Osteocyte (in vitro differentiated cells): ENCODE measurements around the gene CRTC3. TPM values are rescaled to one million over a fixed set of nuclear protein-coding genes. Genes with fewer than 3 reads are reported as not detected.

Source experiments
- DNase-seq: peaks from one replicate; pipeline ENCODE4 v3.0.0; 2021; ENCODE audit warnings: mixed read lengths; ENCODE audit not compliant: unreplicated experiment; ENCODE audit errors: extremely low spot score
- H3K27ac Mint-ChIP-seq: one replicate; pipeline ENCODE4 v1.8.0; 2021; ENCODE audit warnings: mild to moderate bottlenecking, mixed read lengths; ENCODE audit not compliant: unreplicated experiment
- H3K27me3 Mint-ChIP-seq: one replicate; pipeline ENCODE4 v1.8.0; 2021; ENCODE audit warnings: mixed read lengths; ENCODE audit not compliant: unreplicated experiment
- H3K36me3 Mint-ChIP-seq: one replicate; pipeline ENCODE4 v1.8.0; 2021; ENCODE audit warnings: mixed read lengths; ENCODE audit not compliant: unreplicated experiment
- H3K4me1 Mint-ChIP-seq: one replicate; pipeline ENCODE4 v1.8.0; 2021; ENCODE audit warnings: mixed read lengths; ENCODE audit not compliant: unreplicated experiment
- H3K4me3 Mint-ChIP-seq: one replicate; pipeline ENCODE4 v1.8.0; 2021; ENCODE audit warnings: mild to moderate bottlenecking, moderate library complexity, mixed read lengths; ENCODE audit not compliant: unreplicated experiment
- H3K9me3 Mint-ChIP-seq: one replicate; pipeline ENCODE4 v1.8.0; 2021; ENCODE audit warnings: mixed read lengths; ENCODE audit not compliant: unreplicated experiment
- total RNA-seq: library from RNA; stranded (reverse); gene quantifications from 2 replicates; pipeline ENCODE4 v1.2.1, GENCODE V29; 2021
- TF ChIP-seq, protein P1 (sequence below): fragments of 200-600 bp; sonication (generic); IDR thresholded peaks from 2 replicates; pipeline ENCODE4 v1.5.0; 2021; ENCODE audit warnings: antibody characterized with exemption, mild to moderate bottlenecking, moderate library complexity

Gene CRTC3
- total RNA-seq, 1 donor from 2014 or later, result 48.6 TPM

DNA sequence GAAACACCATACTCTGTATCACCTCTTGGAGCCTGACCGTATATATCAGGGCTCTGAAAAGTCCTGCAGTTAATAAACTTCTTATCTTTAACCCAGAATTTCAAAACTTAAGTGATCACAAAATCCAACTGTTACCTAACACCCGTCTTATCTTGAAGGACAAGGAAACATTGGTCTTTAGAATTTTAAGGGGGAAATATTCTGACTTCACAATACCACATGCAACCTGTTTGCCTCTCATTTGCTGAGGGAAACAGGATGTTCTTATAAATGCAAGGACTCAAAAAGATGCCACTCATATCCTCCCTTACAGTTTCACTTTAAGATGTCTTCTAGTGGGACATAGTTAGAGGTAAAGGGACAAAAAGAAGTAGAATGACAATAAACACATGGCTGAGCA is 67.9 kb downstream of the CRTC3 start:
- DNase-seq, result no peak
- Mint-ChIP-seq H3K9me3 (no peaks in the 10 kb centered on the region), H3K4me3 (no peak overlapping the region), H3K4me1 (peaks cover 17% of the 10 kb centered on the region), H3K36me3 (peaks cover 35% of the 10 kb centered on the region), H3K27me3 (no peaks in the 10 kb centered on the region), H3K27ac (no peak overlapping the region)
- TF ChIP-seq, protein P1, sequence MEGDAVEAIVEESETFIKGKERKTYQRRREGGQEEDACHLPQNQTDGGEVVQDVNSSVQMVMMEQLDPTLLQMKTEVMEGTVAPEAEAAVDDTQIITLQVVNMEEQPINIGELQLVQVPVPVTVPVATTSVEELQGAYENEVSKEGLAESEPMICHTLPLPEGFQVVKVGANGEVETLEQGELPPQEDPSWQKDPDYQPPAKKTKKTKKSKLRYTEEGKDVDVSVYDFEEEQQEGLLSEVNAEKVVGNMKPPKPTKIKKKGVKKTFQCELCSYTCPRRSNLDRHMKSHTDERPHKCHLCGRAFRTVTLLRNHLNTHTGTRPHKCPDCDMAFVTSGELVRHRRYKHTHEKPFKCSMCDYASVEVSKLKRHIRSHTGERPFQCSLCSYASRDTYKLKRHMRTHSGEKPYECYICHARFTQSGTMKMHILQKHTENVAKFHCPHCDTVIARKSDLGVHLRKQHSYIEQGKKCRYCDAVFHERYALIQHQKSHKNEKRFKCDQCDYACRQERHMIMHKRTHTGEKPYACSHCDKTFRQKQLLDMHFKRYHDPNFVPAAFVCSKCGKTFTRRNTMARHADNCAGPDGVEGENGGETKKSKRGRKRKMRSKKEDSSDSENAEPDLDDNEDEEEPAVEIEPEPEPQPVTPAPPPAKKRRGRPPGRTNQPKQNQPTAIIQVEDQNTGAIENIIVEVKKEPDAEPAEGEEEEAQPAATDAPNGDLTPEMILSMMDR, result no peak

DNA sequence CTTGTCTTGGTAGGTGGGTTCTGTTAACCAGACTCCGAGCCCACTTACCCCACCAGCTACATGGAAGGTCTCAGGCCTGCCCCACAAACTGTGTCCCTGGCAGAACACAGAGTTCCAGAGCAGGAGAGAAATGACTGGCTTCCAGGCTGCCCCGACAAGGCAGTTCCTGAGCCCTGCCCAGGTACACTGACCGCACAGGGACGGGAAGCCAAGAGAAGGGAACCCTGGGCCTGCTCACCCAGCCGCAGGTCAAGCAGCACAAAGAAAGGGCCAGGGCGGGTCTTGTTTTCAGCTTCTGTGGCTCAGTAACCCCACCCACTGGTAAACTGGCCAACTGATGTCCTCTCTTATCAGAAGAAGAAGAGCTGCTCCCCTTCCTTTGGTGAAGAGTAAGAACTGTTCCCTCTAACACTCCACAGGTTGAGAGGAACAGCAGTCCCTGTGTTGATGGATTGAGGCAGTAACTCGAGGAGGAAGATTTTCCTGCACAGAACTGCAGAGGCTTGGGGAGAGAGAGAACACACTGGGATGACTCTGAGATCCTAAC is 68.4 kb downstream of the CRTC3 start:
- peaks cover 13% of the 10 kb centered on the region for H3K4me1 Mint-ChIP-seq

DNA sequence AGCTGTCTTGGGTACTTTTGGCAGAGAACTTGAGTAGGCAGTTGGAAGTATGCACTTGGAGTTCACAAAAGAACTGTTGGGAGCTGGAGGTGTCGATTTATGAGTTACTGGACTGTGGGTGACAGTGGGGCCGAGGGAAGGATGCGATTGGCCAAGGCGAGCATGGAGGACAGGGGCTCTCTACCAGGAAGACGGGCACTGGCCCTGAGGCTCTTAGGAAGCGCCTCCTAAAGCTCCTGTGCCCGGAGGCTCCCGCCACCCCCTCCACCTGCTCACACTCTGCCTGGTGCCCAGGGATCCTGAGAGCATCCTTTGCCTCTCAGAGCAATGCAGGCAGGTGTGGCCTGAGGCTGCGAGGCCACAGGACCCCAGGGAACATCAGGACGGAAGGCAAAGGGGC is 69.0 kb downstream of the CRTC3 start:
- Mint-ChIP-seq H3K27ac (no peak overlapping the region), H3K4me1 (peaks cover 8% of the 10 kb centered on the region), H3K9me3 (no peaks in the 10 kb centered on the region), H3K4me3 (no peak overlapping the region), H3K36me3 (peaks cover 35% of the 10 kb centered on the region), H3K27me3 (no peaks in the 10 kb centered on the region)
- DNase-seq, result no peak
- TF ChIP-seq, protein P1, result no peak

More for the DNA sequence above, 68.4 kb downstream of the CRTC3 start:
- no peak for DNase-seq
- Mint-ChIP-seq H3K9me3 (no peaks in the 10 kb centered on the region), H3K36me3 (peaks cover 35% of the 10 kb centered on the region), H3K4me3 (no peak overlapping the region), H3K27ac (no peak overlapping the region), H3K27me3 (no peaks in the 10 kb centered on the region)
- TF ChIP-seq, protein P1, result no peak

DNA sequence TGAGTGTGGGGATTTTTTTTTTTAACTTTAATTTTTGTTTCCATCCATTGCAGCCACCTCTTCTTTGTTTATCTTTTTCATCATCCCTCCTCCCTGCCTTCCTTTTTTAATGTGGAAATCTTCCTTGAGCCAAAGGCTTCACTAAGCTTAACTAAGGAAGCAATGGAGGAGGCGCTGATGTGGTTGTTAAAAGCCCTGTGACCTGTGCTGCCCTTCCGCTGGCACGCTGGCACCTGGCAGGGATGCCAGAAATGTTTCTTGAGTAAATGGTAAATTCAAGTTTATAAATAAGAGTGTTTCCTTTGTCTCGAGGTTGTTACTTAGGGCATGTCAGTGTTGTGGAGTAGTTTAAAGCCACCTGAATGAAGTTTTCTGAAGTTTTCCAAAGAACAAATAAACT is 69.4 kb downstream of the CRTC3 start:
- TF ChIP-seq, protein P1, result no peak
- Mint-ChIP-seq H3K4me3 (no peak overlapping the region), H3K36me3 (peaks cover 35% of the 10 kb centered on the region), H3K4me1 (peaks cover 8% of the 10 kb centered on the region), H3K9me3 (no peaks in the 10 kb centered on the region), H3K27me3 (no peaks in the 10 kb centered on the region), H3K27ac (no peak overlapping the region)
- DNase-seq, result no peak

DNA sequence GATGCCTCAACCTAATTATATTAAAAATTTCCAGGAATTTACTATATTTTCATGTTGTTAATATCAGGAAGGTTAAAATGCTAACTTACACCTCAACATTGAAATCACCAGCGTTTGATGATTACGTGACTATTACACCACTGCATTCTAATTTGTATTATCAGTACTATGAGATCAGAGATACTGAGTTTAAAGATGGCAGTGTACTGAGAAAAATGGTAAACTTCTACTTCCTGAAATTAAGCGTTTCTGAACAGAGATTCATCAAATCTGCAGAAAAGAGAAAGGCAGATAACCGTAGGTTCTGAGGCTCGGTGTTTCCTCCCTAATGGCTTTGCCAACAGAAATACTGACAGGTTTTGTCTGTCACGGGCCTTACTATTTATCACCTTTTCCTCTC is 69.9 kb downstream of the CRTC3 start:
- H3K9me3 Mint-ChIP-seq, result no peaks in the 10 kb centered on the region
- peaks cover 38% of the 10 kb centered on the region for H3K36me3 Mint-ChIP-seq
- peaks cover 8% of the 10 kb centered on the region for H3K4me1 Mint-ChIP-seq
- DNase-seq, result no peak
- TF ChIP-seq, protein P1, result no peak
- H3K27ac Mint-ChIP-seq, result no peak overlapping the region
- H3K4me3 Mint-ChIP-seq, result no peak overlapping the region
- H3K27me3 Mint-ChIP-seq, result no peaks in the 10 kb centered on the region
